DOHH2 (cell line): ENCODE data around the gene PYCARD.

Experiments used
- CTCF ChIP-seq: fragments of 200-600 bp; sonication (generic); IDR thresholded peaks from one replicate; pipeline ENCODE4 v1.5.1; 2014; ENCODE audit warnings: antibody characterized with exemption, mild to moderate bottlenecking, low read depth, low read length; ENCODE audit not compliant: poor library complexity, severe bottlenecking
- EZH2phosphoT487 ChIP-seq: fragments of 200-600 bp; sonication (generic); IDR thresholded peaks from 2 replicates; pipeline ENCODE4 v1.6.1; 2017; ENCODE audit warnings: borderline replicate concordance, mild to moderate bottlenecking, antibody characterized with exemption, low read length, moderate library complexity, mixed read lengths

- TF ChIP-seq CTCF = no peak
- no peak for TF ChIP-seq EZH2phosphoT487
Observed at GRCh38 chr16:31238041-31238440, 35.5 kb upstream of the PYCARD start.
